NCI-H524 treated with DMSO at 0.1 percent for 48 hours (cell line): ENCODE results near the gene VIPR1.

Source experiments
- DNase-seq: peaks from one replicate; lab custom pipeline; 2025; lab: John Stamatoyannopoulos, UW

VIPR1 gene

DNA sequence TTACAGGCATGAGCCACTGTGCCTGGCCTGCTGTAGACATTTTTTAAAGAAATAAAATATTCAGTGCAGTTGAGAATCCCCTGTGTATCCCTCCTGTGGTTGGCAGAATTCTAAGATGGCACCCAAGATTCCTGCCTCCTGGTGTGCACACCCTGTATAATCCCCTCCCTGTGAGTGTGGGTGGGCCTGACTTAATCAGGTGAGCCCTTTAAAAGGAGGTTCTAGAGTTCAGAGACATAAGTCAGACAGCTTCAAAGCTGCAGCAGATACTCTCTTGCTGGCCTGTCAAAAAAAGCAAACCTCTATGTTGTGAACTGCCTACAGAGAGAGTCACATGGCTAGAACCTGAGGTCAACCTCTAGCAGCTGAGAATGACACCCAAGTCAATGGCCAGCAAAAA is 7.0 kb upstream of the VIPR1 start:
- DNase-seq: no peak

DNA sequence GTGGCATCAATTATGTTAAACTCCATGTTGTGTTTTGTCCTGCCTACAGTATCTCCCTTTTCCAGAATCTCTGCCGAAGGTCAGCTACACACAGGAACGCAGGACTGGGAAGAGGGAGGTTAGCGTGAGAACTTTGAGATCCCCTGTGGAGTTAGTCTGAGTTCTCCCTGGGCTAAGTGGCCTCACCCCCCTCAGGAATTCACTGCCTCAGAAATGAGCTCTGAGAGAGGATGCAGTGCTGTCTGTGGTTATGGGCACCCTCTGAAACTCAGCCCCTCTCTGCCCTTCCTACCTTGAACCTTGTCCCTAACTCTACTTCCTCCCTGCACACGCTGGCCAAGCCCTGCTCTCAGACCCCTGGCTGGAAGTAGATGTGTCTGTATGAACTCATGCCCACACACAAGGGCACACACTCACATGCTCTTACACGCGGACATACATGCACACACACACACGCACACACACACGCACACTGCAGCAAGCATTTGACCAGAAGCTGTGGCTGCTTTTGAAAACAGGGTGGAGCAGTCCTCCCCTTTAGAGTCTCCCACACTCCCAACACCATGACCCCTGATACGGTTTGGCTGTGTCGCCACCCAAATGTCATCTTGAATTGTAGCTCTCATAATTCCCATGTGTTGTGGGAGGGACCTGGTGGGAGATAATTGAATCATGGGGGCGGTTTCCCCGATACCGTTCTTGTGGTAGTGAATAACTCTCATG is 5.3 kb upstream of the VIPR1 start:
- no peak for DNase-seq

DNA sequence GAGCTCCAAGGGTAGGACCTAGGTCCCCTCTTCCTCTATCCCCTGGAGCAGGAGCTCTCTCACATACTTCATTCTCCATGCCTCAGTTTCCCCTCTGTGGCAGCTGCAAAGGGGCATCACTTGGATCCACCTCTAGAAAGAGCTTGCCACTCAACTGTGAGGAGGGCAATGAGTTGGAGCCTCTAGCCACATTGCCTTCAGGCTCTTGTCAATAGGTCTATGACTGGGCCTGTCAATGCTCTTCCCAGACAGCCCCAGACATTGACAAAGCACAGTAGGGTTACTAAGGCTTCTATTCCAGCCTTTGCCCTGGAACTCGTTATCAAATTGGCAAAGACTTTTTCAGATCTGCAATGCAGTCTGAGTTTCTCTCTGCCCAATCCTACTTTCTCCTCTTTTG is 4.4 kb upstream of the VIPR1 start:
- no peak for DNase-seq

DNA sequence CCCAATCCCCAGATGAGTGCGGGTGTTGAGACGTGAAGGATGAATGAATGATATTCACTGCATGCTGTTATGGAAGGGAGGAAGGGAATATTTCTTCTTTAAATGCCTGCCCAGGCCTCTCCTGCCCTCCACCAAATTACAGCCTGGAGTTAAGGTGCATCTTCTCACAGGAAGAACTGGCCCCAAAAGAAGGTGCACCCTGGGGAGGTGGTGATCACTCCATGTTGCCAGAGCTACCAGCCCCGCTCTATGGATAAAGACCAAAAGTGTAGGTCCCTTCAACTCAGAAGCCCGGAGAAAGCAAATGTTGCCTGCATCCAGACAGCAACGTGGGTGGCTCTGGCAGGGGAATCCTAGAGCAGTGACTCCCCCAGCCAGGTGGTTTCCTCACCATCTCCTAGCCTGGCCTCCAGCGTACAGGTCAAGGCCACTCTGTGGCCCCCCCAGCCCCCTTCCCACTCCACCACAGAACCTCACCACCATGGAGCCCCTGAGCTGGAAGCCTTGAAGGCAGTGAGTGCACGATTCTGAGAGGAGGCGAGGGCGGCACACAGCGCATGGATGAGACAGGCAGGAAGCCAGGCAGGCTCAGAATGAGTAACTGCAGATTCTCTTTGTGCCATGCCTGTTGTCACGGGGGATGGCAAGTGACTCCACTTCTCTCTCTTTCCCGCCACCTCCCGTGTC is 3.5 kb upstream of the VIPR1 start:
- DNase-seq: no peak

DNA sequence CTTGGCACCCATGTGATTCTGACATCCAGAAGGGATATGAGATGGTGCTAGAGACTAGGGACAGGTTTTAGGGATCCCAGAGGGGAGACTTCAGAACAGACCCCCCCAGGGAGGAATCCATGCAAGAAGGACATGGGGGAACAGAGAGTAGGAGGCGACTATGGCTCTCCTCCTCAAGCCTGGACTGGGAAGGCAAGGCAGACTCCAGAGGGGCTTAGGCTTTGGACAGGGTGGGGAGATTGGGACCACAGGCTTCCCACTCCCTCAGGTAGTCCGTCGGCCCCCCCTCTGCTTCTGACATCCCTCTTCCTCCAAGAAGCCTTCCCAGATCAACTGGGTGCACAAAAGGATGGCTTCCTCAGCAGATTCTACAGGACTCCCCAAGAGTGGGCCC is 3.0 kb upstream of the VIPR1 start:
- no peak for DNase-seq

DNA sequence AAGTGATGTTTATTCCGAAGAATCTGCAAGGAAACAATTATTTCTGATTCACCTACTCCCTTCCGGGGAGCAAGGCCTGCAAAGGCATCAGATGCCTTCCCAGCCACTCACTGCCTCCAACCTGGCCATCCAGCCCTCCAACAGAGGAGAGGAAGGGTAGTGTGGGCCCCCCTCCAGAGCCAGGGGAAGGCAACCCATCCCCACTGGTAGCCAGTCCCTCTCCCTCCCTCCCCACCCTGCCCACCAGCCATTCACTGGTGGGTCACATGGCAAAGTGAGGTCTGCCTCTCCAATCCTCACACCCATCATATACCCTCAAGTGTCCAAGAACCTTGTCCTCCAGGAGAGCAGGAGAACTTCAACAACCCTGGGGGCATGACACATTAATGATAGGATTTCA is 2.4 kb upstream of the VIPR1 start:
- no peak for DNase-seq

DNA sequence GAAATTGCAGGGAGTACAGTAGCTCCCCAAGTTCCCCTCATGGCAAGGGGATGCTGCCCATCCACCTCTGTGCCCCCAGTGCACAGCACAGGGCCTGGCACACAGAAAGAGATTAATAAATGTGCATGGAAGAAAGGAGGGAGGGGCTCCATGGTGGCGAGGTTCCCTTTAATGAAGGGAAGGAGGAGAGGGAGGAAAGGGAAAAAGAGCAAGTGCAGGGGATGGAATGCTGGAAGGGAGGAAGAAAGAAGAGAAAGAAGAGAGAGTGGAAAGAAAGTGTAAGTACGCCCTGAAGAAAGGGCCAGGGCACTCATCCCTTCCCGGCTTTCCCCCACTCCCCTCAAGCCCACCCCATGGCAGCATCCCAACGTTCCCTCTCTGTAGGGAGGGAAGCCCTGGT is 1.5 kb upstream of the VIPR1 start:
- no peak for DNase-seq

DNA sequence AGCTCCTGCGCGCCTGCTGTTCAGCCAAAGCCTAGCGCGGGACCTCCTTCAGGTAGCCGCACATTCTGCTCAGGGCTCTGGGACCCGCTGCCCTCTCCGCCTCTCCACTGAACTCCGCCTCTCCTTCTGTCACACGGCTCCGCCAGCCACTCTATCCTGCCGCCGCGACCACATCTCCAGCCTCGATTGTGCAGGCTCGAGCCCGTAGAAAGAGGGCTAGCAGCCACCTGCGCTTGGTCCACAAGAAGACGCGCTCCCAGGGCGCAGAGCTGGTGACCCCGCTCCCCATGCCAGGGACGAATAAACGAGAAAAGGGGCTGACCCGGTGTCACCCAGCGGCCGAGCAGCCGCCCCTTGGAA is 1.1 kb upstream of the VIPR1 start:
- no peak for DNase-seq

DNA sequence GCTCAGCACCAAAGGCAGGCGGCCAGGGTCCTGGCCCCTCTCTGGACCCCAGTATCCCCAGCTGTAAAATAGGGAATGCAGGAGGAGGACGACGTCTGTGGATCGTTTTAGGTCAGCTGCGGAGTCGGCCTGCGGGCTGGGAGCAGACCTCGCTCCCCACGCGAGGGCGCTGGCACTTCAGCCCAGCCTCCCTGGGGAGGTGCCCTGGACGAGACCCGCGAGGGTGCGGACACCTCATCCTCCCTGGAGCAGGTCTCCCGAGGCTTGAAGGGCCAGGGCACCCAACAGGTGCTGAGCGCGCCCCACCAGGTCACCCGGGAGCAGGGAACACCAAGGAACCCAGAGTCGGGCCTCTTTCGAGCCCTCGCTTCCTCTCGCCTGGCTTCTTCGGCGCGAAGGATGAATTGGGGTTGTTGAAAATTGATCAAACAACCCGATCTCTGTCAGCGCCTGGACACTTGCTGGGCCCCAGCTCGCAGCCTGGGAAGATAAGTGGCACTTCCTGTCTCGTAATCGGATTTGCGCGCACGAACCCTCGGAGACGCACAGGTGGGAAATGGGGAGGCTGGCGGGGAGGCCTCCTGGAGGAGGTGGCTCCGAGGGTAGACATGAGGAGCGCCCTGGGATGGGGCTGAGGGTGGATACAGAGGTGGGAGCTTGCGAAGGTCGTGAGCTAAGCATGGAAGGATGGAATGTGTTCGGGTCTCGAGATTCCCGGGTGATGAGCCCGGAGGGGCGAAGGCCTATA is 588 bp upstream of the VIPR1 start:
- no peak for DNase-seq

DNA sequence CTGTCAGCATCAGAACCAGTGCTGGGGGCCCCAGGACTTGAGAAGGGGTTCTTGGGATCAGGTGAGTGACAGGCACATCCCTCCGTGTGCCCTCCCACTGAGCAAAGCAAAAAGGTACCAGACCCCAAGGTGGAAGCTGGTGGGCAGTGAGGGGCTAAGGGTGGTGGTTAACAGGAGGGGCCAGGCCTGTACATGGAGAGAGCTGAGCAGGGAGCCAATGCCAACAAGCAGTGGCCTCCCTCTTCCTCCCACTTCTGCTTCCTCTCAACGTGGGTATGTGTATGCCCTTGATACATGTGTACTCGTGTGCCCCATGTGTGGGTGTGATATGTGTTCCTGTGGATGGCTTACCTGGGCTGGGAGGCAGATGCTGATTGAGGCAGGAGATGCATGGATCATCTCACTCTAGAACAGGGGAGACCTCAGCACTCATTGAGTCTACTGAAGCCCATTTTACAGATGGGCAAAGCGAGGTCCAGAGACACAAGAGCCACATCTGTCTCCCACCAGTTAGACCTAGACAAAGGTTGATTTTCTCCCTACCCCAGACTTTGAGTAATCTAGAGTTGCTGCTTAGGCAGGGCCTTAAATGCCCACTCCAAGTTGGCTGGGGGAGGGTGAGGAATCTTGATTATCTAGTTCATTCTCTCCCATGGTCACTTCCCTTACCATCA is 945 bp downstream of the VIPR1 start:
- no peak for DNase-seq

DNA sequence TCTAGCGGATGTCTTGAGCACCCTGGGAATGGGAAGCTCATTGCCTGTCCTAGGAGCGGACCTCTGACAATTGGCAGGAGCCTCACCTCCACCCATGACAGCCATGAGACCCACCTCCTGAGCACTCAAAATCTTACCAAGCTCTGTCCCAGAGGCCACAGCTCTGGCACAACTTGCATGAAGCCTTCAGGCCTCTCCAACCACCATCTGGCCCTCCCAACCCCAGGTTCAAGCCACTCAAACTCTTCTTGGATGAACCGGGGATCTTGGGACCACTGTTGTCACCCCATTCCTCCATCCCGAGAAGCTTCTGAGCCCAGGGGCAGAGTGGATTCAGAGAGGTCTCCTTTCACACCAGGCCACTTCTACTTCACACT is 1.5 kb downstream of the VIPR1 start:
- no peak for DNase-seq

DNA sequence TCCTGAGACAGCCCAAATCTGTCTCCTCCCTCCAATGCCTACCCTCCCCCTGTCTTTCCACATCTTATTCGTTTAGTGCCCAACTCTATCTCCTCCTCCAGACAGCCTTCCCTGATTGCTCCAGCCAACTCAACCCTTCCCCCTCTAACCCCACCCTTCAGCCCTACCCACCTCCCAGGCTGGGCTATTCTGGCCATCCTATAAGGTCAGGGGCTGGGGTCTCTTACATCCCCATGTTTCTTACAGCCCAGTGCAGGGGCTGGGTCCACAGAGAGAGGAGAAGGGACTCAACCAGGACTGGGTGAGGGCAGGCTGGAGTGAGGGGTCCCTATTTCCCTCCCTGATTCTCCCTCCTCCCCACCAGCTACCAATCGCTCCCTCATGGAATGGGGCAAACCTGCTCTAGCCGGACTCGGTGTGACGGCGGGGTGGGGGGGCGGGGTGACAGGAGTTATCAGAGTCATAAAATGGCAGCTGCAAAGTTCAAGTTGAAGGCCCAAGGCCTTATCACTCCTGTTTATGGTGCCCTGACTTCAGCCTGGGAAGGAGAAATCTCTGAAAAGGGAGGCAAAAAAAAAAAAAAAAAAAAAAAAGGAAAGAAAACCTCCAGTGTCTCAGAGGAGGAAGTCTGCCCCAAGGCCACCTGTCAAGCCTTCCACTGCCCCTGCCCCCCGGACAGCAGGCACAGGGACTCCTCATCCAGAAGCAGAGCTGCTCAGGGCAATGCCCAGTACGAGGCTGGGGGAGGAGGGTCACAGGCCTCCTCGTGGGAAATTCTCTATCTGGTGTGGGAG is 2.1 kb downstream of the VIPR1 start:
- DNase-seq: no peak

DNA sequence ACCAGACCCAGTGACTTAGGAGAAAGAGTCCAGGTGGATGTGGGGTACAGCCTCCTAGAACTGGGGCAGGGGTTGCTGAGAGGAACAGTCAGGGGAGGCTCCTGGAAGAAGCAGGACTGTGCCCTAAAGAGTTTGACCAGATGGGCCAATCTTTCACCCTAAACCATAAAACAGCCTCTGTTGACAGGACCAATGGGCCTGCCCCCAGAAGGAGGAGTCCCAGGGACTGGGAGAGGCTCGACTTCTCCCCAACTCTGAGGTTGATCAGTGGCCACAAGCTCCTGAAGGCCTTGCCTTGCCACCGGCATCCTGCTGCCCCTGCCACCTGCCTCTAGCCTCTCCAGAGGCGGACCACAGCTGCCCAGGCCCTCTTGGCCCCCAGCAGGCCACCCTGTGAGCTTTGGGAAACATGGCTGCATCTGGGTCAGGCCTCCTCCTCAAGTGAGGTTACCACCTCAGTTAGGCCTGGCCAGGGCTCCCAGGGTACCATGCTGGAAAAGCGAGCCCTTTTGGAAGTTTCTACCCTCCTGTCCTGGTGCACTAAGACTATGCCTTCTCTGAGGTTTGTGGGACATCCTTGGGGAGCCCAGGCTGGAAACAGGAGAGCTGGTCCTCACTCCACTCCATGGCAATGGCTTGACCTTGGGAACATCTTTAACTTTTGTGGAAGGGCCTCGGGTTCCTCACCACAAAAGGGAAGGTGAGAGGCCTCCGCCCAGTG is 2.8 kb downstream of the VIPR1 start:
- no peak for DNase-seq

DNA sequence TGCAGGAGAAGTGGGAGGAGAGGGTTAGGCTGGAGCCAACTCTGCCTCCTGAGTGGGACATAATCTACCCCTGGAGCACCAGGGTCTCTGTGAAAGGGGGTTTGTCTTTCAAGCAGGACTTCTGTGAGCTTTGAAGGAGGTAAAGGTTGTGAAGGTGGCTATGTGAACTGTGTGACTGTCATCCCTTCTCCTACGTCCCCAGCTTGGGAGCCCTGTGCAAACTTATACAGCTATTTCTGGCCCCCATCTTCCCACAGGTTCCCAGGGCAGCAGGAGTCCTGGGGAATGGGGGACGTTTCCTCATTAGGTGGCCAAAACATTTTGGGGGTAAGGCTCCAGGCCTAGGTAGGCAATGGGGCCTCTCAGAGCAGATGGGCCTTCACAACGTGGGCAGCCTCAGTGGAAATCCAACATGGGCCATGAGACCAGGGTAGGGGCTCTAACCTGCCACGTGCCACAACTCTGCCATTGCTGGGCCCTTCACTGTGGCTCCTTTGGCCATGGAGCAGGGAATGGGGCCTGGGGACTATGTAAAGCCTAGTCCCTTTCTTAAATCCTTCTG is 3.5 kb downstream of the VIPR1 start:
- no peak for DNase-seq

DNA sequence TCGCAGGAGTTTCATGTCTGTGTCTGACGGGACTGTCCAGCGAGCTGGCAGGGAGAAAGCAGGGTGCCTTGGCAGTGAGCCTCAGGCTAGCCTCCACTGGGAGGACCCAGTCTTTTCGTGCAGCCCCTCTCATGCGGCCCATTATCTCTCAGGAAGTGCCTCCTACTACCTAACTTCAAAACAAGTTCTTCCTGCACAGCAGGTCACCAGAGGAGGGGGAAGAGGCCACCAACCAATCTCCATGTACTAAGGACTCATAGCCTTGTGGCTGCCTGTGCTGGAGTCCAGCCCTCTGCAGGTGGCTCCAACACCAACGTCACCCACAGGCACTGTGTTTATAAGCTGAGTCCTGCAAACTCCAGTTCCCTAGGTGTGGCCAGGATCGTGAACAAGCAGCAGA is 4.8 kb downstream of the VIPR1 start:
- no peak for DNase-seq

DNA sequence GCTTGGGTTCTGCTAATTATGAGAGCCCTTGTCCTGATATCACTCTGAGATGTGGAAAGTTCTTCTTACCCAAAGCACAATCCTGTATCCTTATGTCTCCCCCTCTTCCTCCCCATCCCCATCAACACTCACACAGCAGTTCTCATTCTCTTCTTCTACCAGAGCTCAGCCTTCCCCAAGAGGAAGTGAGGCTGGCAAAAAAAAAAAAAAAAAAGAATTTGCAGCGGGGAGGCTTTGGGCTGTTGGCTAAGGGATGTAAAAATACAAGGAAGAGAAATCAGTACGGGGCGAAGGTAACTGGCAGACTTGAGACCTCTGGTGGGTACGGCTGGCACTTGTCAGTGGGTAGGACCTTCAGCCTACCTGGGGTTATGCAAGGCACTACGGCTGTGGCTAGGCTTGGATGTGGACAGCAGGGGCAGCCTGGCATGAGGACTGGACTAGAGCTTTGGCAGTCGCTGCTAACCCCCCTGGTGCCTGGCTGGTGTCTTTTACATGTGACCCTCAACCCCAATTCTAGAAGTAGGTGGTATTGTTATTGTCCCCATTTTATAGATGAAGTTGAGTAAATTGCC is 5.4 kb downstream of the VIPR1 start:
- no peak for DNase-seq

DNA sequence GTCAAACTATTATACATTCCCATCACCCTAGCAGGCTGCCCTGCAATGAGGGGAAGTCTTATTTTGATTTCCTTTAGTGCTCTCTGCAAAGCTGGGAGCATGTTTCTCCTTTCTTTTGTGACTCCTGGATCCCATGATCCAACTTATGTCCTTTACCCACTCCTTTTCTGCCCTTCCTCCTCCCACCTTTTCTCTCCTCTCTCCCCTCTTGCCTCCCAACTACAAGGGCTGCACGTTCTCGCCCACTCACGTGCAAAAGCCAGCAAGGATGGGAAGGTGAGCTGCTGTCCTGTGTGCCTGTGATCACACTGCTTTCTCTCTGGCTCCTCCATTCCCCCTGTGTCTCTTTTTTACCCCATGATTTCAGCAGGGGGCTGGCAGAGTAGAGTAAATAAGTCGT is 6.1 kb downstream of the VIPR1 start:
- no peak for DNase-seq

DNA sequence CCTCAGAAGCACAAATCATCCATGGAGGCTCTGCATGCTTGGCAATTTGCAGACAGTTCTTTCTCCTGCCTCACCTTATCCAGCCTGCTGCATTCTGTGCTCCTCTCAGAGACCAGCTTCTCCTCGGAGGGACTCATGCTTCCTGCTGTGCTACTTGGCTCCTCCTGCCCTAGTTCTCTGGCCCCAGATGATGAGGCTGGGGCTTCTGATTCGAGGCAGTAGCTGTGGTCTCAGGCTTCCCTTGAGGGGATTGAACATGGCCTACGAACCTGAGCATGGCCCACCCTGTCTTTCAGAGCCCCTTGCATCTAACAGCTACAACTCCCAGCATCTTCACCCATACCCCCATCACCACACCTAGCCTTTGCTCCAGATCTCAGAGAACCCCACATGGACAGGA is 6.7 kb downstream of the VIPR1 start:
- DNase-seq: no peak

DNA sequence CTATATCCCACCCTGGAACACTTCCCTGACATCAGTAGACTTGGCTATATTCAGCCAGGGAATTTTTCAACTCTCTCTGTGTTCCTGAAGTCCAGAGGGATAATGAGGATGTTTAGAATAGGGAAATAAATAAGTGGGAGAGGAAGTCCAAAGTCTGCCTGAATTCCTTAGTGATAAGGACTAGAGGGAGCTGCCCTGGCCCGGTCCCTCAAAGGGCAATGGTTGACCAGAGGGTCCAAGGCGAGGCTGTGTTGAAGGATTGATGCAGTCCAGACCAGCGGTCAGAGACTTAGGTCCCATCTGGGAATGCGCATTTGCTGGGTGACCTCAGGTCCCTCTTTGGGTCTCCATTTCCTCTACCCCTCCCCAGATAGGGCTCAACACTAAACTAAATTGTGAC is 7.9 kb downstream of the VIPR1 start:
- no peak for DNase-seq

DNA sequence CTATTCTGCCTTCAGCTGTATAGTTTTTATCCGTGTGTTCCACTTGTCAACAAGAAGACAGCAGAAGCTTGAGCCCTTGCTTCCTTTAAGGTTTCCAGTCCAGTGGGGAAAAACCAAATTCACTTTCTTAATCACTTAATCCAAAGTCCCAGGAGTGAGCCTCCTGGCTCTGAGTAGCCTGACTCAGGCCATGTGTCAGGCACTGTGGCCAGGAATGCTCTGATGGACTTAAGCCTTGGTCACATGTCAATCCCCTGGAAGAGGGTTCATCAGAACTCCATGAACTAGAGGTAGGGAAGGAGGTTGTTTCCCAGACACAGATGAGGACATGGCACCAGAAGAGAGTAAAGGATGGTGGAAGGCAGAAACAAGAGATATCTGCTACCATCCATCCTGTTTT is 8.8 kb downstream of the VIPR1 start:
- no peak for DNase-seq

DNA sequence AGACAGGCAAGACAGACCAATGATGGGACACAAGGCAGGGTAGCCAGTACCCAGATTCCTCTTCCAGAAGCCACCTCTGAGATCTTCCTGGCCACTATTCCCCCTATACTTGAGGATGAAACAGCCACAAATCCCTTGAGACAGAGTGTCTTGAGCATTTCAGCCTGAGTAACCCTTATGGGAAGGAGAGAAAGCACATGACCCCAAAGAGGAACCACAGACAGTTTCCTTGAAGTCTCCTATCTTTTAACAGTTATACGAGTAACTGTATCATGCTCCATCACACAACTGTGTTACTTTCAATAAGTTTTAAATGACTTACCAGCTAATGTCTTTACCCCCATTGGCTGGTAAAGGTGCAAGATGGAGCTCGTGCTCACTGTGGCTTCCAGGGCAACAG is 9.3 kb downstream of the VIPR1 start:
- no peak for DNase-seq
